H9 (cell line): Measurements from ENCODE around the gene MAGED2. TPM values are rescaled to one million over a fixed set of nuclear protein-coding genes. Genes with fewer than 3 reads are reported as not detected.

Experiments used
- DNase-seq: peaks from one replicate; pipeline ENCODE4 v3.0.0-alpha.2; 2017
- H2AFZ ChIP-seq: one replicate; pipeline ENCODE4 v1.6.1; 2013; ENCODE audit warnings: mild to moderate bottlenecking, low read length, control low read depth, moderate library complexity
- H2AK5ac ChIP-seq: 2 replicates; pipeline ENCODE4 v1.6.1; 2013; ENCODE audit warnings: low read length, control low read depth, mixed read lengths; ENCODE audit not compliant: insufficient read length
- H2BK120ac ChIP-seq: one replicate; pipeline ENCODE4 v1.6.1; 2013; ENCODE audit warnings: low read depth, mild to moderate bottlenecking, low read length, control low read depth, inconsistent platforms; ENCODE audit not compliant: poor library complexity, severe bottlenecking
- H2BK12ac ChIP-seq: 2 replicates; pipeline ENCODE4 v1.6.1; 2013; ENCODE audit warnings: low read length, control low read depth, mixed read lengths, low read depth; ENCODE audit not compliant: insufficient read length
- H2BK15ac ChIP-seq: 2 replicates; pipeline ENCODE4 v1.6.1; 2013; ENCODE audit warnings: low read depth, low read length, control low read depth
- H2BK20ac ChIP-seq: one replicate; pipeline ENCODE4 v1.6.1; 2013; ENCODE audit warnings: low read depth, mild to moderate bottlenecking, low read length, control low read depth, inconsistent platforms; ENCODE audit not compliant: poor library complexity, severe bottlenecking
- H2BK5ac ChIP-seq: 2 replicates; pipeline ENCODE4 v1.6.1; 2013; ENCODE audit warnings: low read length, control low read depth, mixed read lengths; ENCODE audit not compliant: insufficient read length
- H3K14ac ChIP-seq: 2 replicates; pipeline ENCODE4 v1.6.1; 2013; ENCODE audit warnings: low read length, control low read depth; ENCODE audit not compliant: insufficient read depth
- H3K18ac ChIP-seq: 2 replicates; pipeline ENCODE4 v1.6.1; 2013; ENCODE audit warnings: low read depth, mild to moderate bottlenecking, mixed read lengths, low read length, control low read depth; ENCODE audit not compliant: insufficient read length
- H3K23ac ChIP-seq: 2 replicates; pipeline ENCODE4 v1.6.1; 2013; ENCODE audit warnings: low read length, control low read depth, mixed read lengths, low read depth; ENCODE audit not compliant: insufficient read length
- H3K23me2 ChIP-seq: 2 replicates; pipeline ENCODE4 v1.6.1; 2013; ENCODE audit warnings: low read depth, mild to moderate bottlenecking, mixed read lengths, low read length, control low read depth; ENCODE audit not compliant: insufficient read length, poor library complexity, severe bottlenecking
- H3K27ac ChIP-seq: 2 replicates; pipeline ENCODE4 v1.5.1; 2013; ENCODE audit warnings: low read length, control low read depth, mixed read lengths, low read depth; ENCODE audit not compliant: insufficient read length
- H3K27me3 ChIP-seq: 2 replicates; pipeline ENCODE4 v1.6.1; 2013; ENCODE audit warnings: low read length, control low read depth, inconsistent platforms; ENCODE audit not compliant: insufficient read depth
- H3K4ac ChIP-seq: 2 replicates; pipeline ENCODE4 v1.6.1; 2013; ENCODE audit warnings: low read depth, mild to moderate bottlenecking, control low read depth, inconsistent platforms, low read length, moderate library complexity
- H3K4me1 ChIP-seq: 2 replicates; pipeline ENCODE4 v1.6.1; 2013; ENCODE audit warnings: low read length, control low read depth, inconsistent platforms; ENCODE audit not compliant: insufficient read depth
- H3K4me2 ChIP-seq: 2 replicates; pipeline ENCODE4 v1.6.1; 2013; ENCODE audit warnings: low read length, control low read depth, mixed read lengths; ENCODE audit not compliant: insufficient read length, insufficient read depth
- H3K56ac ChIP-seq: 2 replicates; pipeline ENCODE4 v1.6.1; 2013; ENCODE audit warnings: low read depth, mild to moderate bottlenecking, mixed read lengths, low read length, control low read depth; ENCODE audit not compliant: insufficient read length
- H3K79me1 ChIP-seq: 2 replicates; pipeline ENCODE4 v1.6.1; 2013; ENCODE audit warnings: low read depth, mild to moderate bottlenecking, moderate library complexity, low read length, control low read depth, inconsistent platforms; ENCODE audit not compliant: insufficient read depth, poor library complexity, severe bottlenecking
- H3K79me2 ChIP-seq: 2 replicates; pipeline ENCODE4 v1.6.1; 2013; ENCODE audit warnings: low read length, control low read depth, inconsistent platforms; ENCODE audit not compliant: insufficient read depth
- H3K9ac ChIP-seq: 2 replicates; pipeline ENCODE4 v1.6.1; 2013; ENCODE audit warnings: low read length, control low read depth, mixed read lengths; ENCODE audit not compliant: insufficient read length; ENCODE audit errors: extremely low read depth
- H3K9me3 ChIP-seq: one replicate; pipeline ENCODE4 v1.6.1; 2013; ENCODE audit warnings: low read depth, low read length, inconsistent platforms; ENCODE audit not compliant: control insufficient read depth
- H3T11ph ChIP-seq: one replicate; pipeline ENCODE4 v1.6.1; 2013; ENCODE audit warnings: mild to moderate bottlenecking, low read length, control low read depth, inconsistent platforms
- H4K20me1 ChIP-seq: one replicate; pipeline ENCODE4 v1.6.1; 2013; ENCODE audit not compliant: control insufficient read depth, insufficient read length, insufficient read depth
- H4K5ac ChIP-seq: 2 replicates; pipeline ENCODE4 v1.6.1; 2013; ENCODE audit warnings: low read depth, mild to moderate bottlenecking, mixed read lengths, low read length, control low read depth; ENCODE audit not compliant: insufficient read length
- H4K8ac ChIP-seq: replicated peaks from 2 replicates; pipeline ENCODE4 v1.6.1; 2013; ENCODE audit warnings: low read length, control low read depth, mixed read lengths, low read depth; ENCODE audit not compliant: insufficient read length
- H4K91ac ChIP-seq: 2 replicates; pipeline ENCODE4 v1.6.1; 2013; ENCODE audit warnings: low read depth, mild to moderate bottlenecking, moderate library complexity, mixed read lengths, low read length, control low read depth; ENCODE audit not compliant: insufficient read length
- H3K27ac Mint-ChIP-seq, 3 experiments: 2 replicates in 2 of 3; 3 replicates in 1 of 3; pipeline ENCODE4 v1.8.0; 2020 to 2021; ENCODE audit warnings: mixed read lengths in 3 of 3, mild to moderate bottlenecking in 1 of 3, moderate library complexity in 1 of 3
- H3K27me3 Mint-ChIP-seq: 2 replicates; pipeline ENCODE4 v1.8.0; 2021; ENCODE audit warnings: low read depth, mild to moderate bottlenecking, moderate library complexity, mixed read lengths
- H3K36me3 Mint-ChIP-seq, 3 experiments: 2 replicates in 2 of 3; 3 replicates in 1 of 3; pipeline ENCODE4 v1.8.0; 2020 to 2021; ENCODE audit warnings: low read depth in 3 of 3, mixed read lengths in 3 of 3; ENCODE audit not compliant: insufficient read depth in 1 of 3
- H3K4me1 Mint-ChIP-seq, 2 experiments: 2 replicates each; pipeline ENCODE4 v1.8.0; 2020; ENCODE audit warnings: mixed read lengths in 2 of 2
- H3K4me3 Mint-ChIP-seq, 2 experiments: 2 replicates in 1 of 2; 3 replicates in 1 of 2; pipeline ENCODE4 v1.8.0; 2020 to 2021; ENCODE audit warnings: mild to moderate bottlenecking in 2 of 2, mixed read lengths in 2 of 2, moderate library complexity in 1 of 2
- H3K9me3 Mint-ChIP-seq, 2 experiments: 2 replicates in 1 of 2; 3 replicates in 1 of 2; pipeline ENCODE4 v1.8.0; 2020; ENCODE audit warnings: mild to moderate bottlenecking in 2 of 2, mixed read lengths in 2 of 2, moderate library complexity in 1 of 2
- WGBS: extraction: QIAGEN DNeasy Blood & Tissue Kit; methylation state at CpG from one replicate; pipeline ENCODE4 v1.1.7; 2013; ENCODE audit warnings: missing lambda C conversion rate, low lambda C conversion rate, mixed read lengths; ENCODE audit not compliant: insufficient read length; ENCODE audit errors: extremely low coverage; 5-methylcytosine and 5-hydroxymethylcytosine counted together
- total RNA-seq: library from RNA; stranded (reverse); gene quantifications from 2 replicates; pipeline ENCODE4 v1.2.1, GENCODE V29; 2021
- TF ChIP-seq, protein P1 (sequence below): fragments of 200-600 bp; sonication (generic); conservative IDR thresholded peaks from 3 replicates; pipeline ENCODE4 v1.8.0; 2021; ENCODE audit warnings: antibody characterized with exemption, mild to moderate bottlenecking

The MAGED2 gene
- total RNA-seq, 1 experiment from 2014 or later: 146 TPM

GRCh38 chrX:54826598-54826997, 19.1 kb downstream of the MAGED2 start:
- H3K27ac ChIP-seq: no peak overlapping the region
- H3K23me2 ChIP-seq: no peaks in the 10 kb centered on the region
- H2AK5ac ChIP-seq: no peak overlapping the region
- no peak overlapping the region for H2BK12ac ChIP-seq
- H4K91ac ChIP-seq: no peak overlapping the region
- H3K4me1 ChIP-seq: no peaks in the 10 kb centered on the region
- no peak overlapping the region for H2BK120ac ChIP-seq
- Mint-ChIP-seq H3K27me3 (peaks cover 9% of the 10 kb centered on the region), H3K4me1 (peaks cover 0 to 6% of the 10 kb centered on the region in 2 experiments; a peak in 1 of 4 replicates), H3K27ac (no peak overlapping the region), H3K9me3 (peaks cover 52 to 56% of the 10 kb centered on the region in 2 experiments), H3K4me3 (no peak overlapping the region), H3K36me3 (peaks cover 0 to 8% (median 0%) of the 10 kb centered on the region in 3 experiments; a peak in 3 of 7 replicates)
- H4K5ac ChIP-seq: no peak overlapping the region
- no CpG with 5 or more reads among the region's 4 CpGs for WGBS
- H2BK15ac ChIP-seq: no peak overlapping the region
- no peaks in the 10 kb centered on the region for H3K79me2 ChIP-seq
- no peak overlapping the region for H4K8ac ChIP-seq
- H3K14ac ChIP-seq: no peak overlapping the region
- no peaks in the 10 kb centered on the region for H3K27me3 ChIP-seq
- no peak overlapping the region for H2BK20ac ChIP-seq
- H2AFZ ChIP-seq: no peak overlapping the region
- no peaks in the 10 kb centered on the region for H3K79me1 ChIP-seq
- peaks cover 31% of the 10 kb centered on the region for H3K9me3 ChIP-seq
- H3K56ac ChIP-seq: no peak overlapping the region
- no peak overlapping the region for H3T11ph ChIP-seq
- DNase-seq: no peak
- no peak overlapping the region for H3K18ac ChIP-seq
- H4K20me1 ChIP-seq: no peaks in the 10 kb centered on the region
- H2BK5ac ChIP-seq: no peak overlapping the region
- no peak overlapping the region for H3K9ac ChIP-seq
- H3K4ac ChIP-seq: no peak overlapping the region
- TF ChIP-seq, protein P1, sequence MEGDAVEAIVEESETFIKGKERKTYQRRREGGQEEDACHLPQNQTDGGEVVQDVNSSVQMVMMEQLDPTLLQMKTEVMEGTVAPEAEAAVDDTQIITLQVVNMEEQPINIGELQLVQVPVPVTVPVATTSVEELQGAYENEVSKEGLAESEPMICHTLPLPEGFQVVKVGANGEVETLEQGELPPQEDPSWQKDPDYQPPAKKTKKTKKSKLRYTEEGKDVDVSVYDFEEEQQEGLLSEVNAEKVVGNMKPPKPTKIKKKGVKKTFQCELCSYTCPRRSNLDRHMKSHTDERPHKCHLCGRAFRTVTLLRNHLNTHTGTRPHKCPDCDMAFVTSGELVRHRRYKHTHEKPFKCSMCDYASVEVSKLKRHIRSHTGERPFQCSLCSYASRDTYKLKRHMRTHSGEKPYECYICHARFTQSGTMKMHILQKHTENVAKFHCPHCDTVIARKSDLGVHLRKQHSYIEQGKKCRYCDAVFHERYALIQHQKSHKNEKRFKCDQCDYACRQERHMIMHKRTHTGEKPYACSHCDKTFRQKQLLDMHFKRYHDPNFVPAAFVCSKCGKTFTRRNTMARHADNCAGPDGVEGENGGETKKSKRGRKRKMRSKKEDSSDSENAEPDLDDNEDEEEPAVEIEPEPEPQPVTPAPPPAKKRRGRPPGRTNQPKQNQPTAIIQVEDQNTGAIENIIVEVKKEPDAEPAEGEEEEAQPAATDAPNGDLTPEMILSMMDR: no peak
- no peak overlapping the region for H3K4me2 ChIP-seq
- H3K23ac ChIP-seq: no peak overlapping the region
